Right lobe of liver (tissue), 4 donors: ENCODE measurements around the gene CAPSL.

Experiments used
- POLR2A ChIP-seq: fragments of 450-650 bp; IDR thresholded peaks from one replicate; pipeline ENCODE4 v1.6.1; 2017; ENCODE audit warnings: antibody characterized with exemption, mild to moderate bottlenecking
- TF ChIP-seq, protein P1 (sequence below), 4 donors: fragments of 200-600 bp in 3 of 4; fragments of 450-650 bp in 1 of 4; IDR thresholded peaks; one replicate each; pipeline versions ENCODE4 v1.5.1 to v1.8.0; 2016 to 2022; ENCODE audit warnings: antibody characterized with exemption in 4 of 4, mild to moderate bottlenecking in 2 of 4
- donor health status: DM: no; HTN: no; CAD: no.
- donor health status: DM: no; HTN: no; CAD: no.
- donor health status: DM: no; HTN: yes; CAD: no.

DNA sequence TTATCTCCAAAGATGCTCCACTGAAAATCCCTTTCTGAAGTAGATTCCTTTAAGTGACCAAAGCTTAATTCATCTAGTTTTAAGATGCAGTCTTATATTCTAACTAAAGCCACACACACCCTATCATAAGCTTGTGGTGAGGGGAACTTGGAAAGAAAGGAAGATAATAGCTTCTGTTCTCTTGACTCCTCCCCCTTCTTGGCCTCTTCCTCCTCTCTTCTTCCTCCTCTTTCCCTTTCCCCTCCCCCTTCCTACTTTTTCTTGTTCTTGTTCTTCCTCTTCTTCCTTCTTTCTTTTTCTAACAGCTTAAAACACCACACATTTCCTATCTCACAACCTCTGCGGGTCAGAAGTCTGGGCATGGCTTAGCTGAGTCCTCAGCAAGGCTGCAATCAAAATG lies 58.3 kb downstream of the CAPSL start:
- TF ChIP-seq, protein P1, sequence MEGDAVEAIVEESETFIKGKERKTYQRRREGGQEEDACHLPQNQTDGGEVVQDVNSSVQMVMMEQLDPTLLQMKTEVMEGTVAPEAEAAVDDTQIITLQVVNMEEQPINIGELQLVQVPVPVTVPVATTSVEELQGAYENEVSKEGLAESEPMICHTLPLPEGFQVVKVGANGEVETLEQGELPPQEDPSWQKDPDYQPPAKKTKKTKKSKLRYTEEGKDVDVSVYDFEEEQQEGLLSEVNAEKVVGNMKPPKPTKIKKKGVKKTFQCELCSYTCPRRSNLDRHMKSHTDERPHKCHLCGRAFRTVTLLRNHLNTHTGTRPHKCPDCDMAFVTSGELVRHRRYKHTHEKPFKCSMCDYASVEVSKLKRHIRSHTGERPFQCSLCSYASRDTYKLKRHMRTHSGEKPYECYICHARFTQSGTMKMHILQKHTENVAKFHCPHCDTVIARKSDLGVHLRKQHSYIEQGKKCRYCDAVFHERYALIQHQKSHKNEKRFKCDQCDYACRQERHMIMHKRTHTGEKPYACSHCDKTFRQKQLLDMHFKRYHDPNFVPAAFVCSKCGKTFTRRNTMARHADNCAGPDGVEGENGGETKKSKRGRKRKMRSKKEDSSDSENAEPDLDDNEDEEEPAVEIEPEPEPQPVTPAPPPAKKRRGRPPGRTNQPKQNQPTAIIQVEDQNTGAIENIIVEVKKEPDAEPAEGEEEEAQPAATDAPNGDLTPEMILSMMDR (IDR thresholded peaks at IDR 0.05): no peak
- TF ChIP-seq POLR2A: no peak
